WI38 (cell line): Measurements from ENCODE around the gene L2HGDH.

ENCODE experiments used
- H3K4me3 ChIP-seq: 2 replicates; pipeline ENCODE4 v1.5.1; 2011; ENCODE audit warnings: low read depth, mild to moderate bottlenecking, control low read depth, low read length
- CTCF ChIP-seq: IDR thresholded peaks from 2 replicates; pipeline ENCODE4 v1.5.1; 2012; ENCODE audit warnings: low read depth, mild to moderate bottlenecking, control low read depth, low read length

Gene L2HGDH

GRCh38 chr14:50285861-50286260, 26.2 kb downstream of the L2HGDH start:
- no peak for TF ChIP-seq CTCF
- no peak overlapping the region for H3K4me3 ChIP-seq

- H3K4me3 ChIP-seq: no peak overlapping the region
- no peak for TF ChIP-seq CTCF
Measured at GRCh38 chr14:50272498-50272897, 39.5 kb downstream of the L2HGDH start.

DNA sequence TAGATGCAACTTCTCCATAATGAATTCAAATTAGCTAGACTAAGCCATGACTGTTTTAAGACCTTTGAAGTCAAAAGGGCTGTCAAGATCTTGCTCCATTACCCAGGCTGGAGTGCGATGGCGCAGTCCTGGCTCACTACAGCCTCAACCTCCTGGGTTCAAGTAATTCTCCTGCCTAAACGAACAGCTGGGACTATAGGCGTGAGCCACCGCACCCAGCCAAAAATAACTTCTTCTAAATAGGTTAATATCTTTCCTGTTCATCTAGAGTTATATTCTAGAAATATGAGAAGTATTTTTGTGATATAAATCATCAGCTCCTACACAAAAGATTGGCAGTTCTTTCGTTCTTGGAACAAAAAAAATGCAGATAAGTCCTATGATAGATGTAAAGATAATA, 41.1 kb downstream of the L2HGDH start:
- H3K4me3 ChIP-seq: no peak overlapping the region
- TF ChIP-seq CTCF: no peak

DNA sequence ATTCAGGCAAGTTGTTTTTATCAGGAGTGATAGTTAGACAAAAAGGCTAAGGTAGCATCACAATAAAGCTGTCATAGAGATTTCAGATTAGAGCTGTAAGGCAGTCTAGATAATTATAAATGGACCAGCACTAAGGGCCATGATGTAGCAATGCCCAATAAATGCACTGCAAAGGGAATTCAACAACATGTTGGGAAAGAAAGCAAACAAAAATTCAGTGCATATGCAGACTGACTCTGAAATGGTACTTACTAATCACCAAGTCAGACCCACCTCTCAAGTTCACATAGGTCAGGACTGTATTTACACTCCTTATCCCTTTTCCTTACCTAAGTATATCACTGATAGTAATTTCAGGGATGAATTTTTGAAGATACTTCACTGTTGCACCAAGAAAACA, 47.0 kb downstream of the L2HGDH start:
- no peak overlapping the region for H3K4me3 ChIP-seq
- TF ChIP-seq CTCF: no peak

DNA sequence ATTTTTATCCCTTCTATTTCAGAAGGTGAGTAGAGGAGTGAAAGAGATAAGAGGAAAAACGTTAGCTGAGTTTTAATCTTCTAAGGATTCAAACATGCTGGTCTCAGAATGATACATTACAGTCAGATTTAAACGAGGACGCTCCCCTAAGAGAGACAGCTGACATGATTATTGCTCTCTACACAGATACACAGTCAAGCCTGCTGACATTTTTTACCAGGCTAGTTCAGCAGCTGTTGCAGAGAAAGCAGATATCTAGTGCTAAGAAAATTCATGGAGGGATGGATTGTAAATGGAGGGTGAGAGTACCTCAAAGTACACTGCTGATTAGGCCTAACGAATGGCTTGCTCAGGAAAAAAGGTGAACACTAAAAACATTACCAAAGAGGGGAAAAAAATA, 48.7 kb downstream of the L2HGDH start:
- no peak overlapping the region for H3K4me3 ChIP-seq
- TF ChIP-seq CTCF: no peak

GRCh38 chr14:50262865-50263264, 49.2 kb downstream of the L2HGDH start:
- H3K4me3 ChIP-seq: no peak overlapping the region
- TF ChIP-seq CTCF: no peak

- no peak overlapping the region for H3K4me3 ChIP-seq
- TF ChIP-seq CTCF: peak; percentile 53; the same call in 1 of the 2 replicates
Measured at GRCh38 chr14:50260511-50260910, 51.5 kb downstream of the L2HGDH start.
